Measurements from ENCODE around the gene PSMC1.

Gene PSMC1

DNA sequence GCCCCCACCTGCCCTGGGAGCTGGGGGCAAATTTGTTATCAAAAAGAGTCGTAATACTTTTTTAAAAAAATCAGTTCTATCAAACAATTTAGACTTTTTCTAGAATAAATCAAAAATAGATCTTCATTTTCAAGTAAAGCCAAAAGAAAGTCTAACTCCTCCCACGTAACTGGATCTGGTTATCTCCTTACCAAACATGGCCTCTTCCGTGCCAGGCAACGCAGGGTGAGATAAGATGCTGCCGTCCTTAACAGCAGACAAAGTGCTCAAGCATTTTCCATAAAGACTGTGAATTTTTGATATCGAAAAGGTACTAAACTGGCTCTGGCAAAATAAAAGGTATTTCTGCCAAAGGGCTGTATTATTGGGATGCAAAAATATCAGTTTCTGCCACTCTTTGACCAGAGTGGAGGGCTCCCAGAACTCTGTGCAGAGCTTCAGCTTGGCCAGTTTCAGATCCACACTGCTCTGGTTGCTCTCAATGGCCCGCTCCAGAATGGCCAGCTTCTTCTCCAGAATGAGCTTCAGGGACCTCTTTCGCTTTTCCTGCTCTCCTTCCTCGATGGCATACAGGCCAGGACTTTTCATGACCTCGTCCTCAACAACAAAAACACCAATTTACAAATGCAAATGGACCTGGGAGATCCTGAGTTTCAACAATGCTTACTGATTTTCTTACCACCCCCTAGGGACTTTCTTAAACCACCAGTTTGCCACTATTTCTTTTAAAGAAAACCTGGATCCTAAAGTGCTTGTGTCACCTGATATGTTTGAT is 46.4 kb downstream of the PSMC1 start:
- no peak for DNase-seq (ENCODE audit: low read depth in 2 of 2)

DNA sequence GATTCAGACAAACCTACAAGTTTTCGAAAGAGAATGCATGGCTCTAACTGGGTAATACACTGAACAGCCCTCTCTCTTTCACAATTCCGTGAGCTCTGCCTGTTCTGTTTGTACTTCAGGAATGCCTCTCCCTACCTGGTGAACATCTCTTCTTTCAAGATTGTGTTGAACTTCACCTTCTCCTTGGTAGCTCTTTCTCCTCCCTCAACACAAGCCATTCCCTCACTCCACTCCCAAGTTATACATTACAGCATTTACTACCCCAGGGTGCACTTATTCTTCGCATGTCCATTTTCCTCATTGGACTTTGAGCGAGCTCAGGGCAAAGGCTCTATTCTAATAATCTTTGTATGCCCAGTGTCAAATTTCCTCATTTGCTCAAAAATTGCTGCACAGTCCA is 47.1 kb downstream of the PSMC1 start:
- no peak for DNase-seq (ENCODE audit: low read depth in 2 of 2)

GRCh38 chr14:90304502-90304901 is 48.1 kb downstream of the PSMC1 start:
- no peak for DNase-seq (ENCODE audit: low read depth in 2 of 2)

GRCh38 chr14:90305176-90305601 is 48.8 kb downstream of the PSMC1 start:
- DNase-seq (ENCODE audit: low read depth in 2 of 2): no peak

GRCh38 chr14:90308561-90308960 is 52.2 kb downstream of the PSMC1 start:
- DNase-seq (ENCODE audit: low read depth in 2 of 2): no peak

GRCh38 chr14:90317286-90317685 is 60.9 kb downstream of the PSMC1 start:
- DNase-seq (ENCODE audit: low read depth in 2 of 2): no peak

DNA sequence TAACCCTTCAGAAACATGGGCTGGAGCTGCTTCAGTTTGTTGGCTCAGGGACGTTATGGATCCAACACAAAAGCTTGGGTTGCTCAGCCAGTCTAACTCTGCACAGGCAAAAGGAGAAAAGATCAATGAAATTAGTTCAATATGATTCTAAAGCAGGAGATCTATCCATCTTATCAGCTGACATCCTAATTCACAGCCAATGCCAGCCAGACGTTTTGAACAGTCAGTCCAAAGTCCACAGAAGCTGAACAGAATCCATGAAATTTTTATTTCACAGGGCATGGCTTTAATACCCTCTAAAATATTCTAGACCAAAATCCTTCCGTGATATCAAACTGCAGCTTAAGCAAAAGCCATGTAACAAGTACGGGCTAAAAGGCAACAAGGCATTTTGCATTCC is 61.7 kb downstream of the PSMC1 start:
- no peak for DNase-seq (ENCODE audit: low read depth in 2 of 2)

DNA sequence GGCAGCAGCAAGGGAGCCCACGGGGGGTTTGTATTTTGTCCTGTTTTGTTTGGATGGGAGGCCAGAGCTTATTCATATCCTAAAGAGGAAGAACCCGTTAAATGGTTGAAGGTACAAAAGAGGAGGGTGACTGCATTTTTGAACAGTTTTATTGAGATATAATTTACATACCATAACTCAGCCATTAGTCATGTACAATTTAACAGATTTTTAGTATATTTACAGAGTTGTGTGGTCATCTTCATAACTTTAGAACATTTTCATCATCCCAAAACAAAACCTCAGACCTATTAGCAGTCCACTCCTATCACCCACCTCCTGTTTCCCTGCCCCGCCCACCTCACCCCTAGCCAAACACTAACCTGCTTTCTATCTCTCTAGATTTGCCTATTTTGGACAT is 62.8 kb downstream of the PSMC1 start:
- DNase-seq (ENCODE audit: low read depth in 2 of 2): no peak

DNA sequence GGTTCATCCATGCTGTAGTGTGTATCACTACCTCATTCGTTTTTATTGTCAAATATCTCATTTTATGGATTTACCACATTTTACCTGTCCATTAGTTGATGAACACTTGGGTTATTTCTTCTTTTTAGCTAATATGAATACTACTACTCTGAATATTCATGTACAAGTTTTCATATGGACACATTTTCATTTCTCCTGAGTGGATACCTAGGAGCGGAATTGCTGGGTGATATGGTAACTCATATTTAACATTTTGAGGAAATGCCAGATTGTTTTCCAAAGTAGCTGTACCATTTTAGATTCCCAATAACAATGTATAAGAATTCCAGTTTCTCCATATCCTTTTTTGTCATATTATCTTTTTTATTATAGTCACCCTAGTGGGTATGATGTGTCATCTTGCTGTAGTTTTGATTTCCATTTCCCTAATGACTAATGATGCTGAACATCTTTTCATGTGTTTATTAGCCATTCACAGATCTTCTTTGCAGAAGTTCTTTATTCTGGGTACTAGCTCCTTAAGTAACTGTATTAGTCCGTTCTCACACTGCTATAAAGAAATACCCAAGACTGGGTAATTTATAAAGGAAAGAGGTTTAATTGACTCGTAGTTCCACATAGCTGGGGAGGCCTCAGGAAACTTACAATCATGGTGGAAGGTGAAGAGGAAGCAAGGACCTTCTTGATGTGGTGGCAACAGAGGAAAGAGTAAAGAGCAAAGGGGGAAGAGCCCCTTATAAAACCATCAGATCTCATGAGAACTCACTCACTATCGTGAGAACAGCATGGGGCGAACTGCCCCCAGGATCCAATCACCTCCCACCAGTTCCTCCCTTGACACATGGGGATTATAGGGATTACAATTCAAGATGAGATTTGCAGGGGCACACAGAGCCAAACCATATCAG is 63.5 kb downstream of the PSMC1 start:
- DNase-seq (ENCODE audit: low read depth in 2 of 2): no peak

DNA sequence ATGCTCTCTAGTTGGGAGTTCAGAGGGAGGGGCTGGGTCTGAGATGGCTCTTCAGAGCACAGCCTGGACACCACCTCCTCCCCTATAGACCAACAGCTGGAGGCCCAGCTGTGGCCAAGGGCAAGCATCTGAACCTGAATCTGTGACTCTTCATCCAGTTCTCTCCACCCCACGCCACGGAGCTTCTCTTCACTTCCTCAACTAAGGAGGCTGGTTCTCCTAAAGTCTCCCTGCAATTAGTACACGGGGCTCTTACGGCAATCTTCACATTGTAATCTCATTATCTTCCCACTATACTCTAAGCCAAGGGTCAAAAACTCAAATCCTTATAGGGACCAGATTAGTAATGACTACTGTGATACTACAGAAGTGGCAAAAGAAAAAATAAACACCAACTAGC is 65.5 kb downstream of the PSMC1 start:
- no peak for DNase-seq (ENCODE audit: low read depth in 2 of 2)
